GM12872 (cell line): ENCODE data around the gene IQCN.

Experiments
- TF ChIP-seq, protein P1 (sequence below): IDR thresholded peaks from 3 replicates; pipeline ENCODE4 v1.5.1; 2011; ENCODE audit warnings: low read depth, mild to moderate bottlenecking, low read length, moderate library complexity; ENCODE audit not compliant: insufficient read depth

Gene IQCN

DNA sequence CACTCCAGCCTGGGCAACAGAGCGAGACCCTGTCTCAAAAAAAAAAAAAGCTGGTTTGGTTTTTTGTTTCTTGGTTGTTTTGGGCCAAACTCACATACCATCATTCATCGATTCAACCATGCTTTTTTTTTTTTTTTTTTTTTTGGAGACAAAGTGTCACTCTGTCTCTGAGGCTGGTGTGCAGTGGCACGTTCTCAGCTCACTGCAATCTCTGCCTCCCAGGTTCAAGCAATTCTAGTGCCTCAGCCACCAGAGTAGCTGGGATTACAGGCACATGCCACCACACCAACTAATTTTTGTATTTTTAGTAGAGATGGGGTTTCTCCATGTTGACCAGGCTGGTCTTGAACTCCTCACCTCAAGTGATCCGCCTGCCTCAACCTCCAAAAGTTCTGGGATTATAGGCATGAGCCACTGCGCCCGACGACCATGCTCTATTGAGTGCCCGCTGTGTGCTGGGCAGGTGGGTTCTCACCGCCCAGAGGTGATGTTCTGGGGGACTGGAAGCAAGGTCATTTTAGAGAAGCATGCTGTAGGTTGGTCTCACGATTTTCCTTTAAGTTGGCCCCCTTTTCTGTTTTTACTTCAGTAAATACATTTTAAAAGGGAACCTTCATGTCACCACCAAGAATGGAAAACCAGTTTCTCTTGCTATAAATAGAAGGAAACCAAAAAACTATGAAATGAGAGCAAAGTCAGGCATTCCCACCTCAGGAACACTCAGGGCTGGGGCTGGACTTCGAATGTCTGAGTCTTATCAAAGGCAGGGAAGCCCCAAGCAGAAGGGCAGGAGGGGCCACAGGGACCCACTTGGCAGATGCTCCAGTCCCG, 15.4 kb upstream of the IQCN start:
- TF ChIP-seq, protein P1, sequence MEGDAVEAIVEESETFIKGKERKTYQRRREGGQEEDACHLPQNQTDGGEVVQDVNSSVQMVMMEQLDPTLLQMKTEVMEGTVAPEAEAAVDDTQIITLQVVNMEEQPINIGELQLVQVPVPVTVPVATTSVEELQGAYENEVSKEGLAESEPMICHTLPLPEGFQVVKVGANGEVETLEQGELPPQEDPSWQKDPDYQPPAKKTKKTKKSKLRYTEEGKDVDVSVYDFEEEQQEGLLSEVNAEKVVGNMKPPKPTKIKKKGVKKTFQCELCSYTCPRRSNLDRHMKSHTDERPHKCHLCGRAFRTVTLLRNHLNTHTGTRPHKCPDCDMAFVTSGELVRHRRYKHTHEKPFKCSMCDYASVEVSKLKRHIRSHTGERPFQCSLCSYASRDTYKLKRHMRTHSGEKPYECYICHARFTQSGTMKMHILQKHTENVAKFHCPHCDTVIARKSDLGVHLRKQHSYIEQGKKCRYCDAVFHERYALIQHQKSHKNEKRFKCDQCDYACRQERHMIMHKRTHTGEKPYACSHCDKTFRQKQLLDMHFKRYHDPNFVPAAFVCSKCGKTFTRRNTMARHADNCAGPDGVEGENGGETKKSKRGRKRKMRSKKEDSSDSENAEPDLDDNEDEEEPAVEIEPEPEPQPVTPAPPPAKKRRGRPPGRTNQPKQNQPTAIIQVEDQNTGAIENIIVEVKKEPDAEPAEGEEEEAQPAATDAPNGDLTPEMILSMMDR, result no peak

DNA sequence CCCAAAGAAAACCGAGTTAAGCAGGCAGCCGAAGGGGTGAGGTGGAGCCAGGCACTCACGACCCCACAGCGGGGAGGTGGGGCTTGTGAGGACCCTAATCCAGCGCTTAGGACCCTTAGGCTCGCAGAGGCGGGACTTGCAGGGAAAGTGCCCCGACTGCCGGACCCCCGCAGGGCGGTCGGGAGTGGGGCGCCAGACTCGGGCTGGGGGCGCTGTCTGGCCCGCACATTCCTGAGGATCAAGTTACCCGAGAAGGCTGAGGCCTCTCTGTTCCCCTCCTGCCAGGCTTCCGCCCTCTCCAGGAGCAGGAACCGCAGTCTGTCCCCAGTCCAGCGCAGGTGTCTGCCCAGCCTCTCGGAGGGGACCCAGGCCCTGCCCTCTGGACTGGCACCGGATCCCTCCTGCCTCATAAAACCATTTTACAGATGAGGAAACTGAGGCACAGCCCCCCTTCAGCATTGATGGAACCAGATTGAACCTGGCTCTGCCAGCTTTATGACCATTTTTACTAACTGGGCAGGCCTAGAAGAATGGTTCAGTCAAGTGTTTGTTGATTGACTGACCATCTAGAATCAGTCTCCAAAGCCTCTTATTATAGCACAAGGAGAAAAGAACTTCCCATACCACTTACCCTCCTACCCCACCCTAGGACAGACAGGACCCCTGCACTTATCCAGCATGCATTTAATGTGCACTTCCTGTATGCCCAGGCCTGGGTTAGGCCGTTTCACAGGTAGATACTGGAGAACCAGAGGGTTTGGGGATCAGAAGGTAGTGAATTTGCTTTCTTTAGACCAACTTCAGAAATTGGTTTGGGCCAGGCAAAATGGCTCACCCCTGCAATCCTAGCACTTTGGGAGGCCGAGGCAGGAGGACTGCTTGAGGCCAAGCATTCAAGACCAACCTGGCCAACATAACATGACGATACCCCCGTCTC, 13.9 kb upstream of the IQCN start:
- TF ChIP-seq, protein P1, result no peak

DNA sequence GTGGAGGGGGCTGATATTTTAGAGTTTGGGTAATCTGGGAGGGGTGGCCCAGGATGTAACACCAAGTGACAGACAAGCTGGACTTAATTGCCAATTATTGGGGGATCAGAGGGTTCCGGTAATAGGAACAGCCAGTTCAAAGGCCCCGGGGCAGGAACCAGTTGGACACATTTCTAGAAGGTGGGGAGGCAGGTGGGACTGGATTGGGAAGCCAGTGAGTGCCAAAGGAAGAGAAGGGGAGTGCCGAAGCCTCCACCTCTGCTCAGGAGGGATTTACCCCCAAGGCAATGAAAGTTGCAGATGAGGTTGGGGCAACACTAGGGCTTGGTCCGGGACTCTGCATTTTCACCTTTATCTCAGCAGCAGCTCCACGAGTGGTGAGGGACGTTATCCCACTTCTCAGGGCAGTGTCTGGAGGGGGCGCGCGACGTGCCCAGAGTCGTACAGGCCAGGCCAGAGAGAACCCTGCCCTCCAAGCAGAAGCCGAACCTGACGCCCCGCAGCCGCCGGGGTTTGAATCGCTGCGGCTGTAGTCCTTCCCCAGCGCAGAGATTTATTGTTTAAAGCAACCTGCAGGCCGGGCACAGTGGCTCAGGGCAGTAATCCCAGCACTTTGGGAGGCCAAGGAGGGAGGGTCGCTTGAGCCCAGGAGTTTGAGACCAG, 12.9 kb upstream of the IQCN start:
- TF ChIP-seq, protein P1, result no peak

DNA sequence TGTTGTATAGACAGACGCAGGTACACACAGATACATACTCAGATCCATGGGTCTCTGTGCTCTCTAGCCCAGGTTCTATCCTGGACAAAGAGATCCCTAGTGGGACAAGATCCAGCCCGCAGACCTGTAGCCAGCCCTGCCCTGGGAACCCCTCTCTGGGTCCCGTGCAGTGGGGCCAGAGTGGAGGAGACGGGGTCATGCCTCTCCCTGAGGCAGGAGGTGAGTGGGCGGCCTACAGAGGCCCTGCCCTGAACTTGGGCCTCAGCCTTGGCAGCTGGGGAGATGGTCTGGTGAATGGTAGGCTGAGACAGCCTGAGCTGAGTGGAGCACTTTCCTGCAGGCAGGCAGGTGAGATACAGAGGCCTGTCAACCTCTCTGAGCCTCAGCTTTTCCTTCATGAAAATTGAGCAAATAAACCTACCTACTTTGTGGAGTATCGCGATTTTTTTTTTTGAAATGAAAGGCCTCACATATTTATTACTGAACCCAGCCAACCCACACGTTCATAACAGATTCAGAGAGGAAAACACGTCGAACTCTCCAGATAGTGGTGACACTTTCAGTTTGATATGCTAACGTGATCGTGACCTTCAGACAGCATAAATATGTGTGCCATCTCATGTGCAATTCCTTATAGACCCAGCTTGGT, 10.6 kb upstream of the IQCN start:
- TF ChIP-seq, protein P1, result no peak

DNA sequence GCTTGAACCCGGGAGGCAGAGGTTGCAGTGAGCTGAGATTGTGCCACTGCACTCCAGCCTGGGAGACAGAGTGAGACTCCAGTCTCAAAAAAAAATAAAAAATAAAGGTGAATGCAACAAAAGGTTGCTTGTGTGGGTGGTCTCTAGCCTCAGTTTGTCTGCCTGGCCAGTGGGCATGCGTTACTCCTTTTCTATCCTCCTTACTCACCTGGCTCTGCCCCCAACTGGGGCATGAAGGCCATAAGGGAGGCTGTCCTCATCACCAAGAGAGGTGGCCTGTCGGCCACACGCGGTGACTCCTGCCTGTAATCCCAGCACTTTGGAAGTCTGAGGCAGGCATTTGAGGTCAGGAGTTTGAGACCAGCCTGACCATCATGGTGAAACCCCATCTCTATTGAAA, 9.1 kb upstream of the IQCN start:
- TF ChIP-seq, protein P1, result no peak

DNA sequence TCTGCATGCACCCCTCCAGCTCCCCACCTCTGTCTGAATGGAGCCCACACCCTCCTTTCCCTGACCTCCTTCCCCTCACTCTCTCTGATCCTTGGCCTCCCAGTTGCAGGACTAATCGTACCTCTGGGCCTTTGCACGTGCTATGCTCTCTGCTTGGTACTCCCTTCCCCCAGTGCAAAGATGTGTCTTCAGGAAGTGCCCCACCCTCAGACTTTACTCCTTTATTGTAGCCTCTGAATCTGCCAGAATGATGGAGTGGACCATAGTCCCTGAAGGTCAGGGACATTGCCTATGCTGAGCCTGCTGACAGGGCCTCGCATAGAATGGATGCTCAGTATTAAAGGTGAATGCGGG, 8.5 kb upstream of the IQCN start:
- TF ChIP-seq, protein P1, result no peak
